OCI-LY3 (cell line): ENCODE data around the gene GRIN3A.

Source experiments
- EZH2phosphoT487 ChIP-seq: fragments of 200-600 bp; shearing (Covaris generic); IDR thresholded peaks from 2 replicates; pipeline ENCODE4 v1.6.1; 2018; ENCODE audit warnings: antibody characterized with exemption, mixed run types, low read depth
- TF ChIP-seq, protein P1 (sequence below): fragments of 200-600, 300-600 bp; sonication (generic); IDR thresholded peaks from 2 replicates; pipeline ENCODE4 v1.5.1; 2014; ENCODE audit warnings: antibody characterized with exemption, low read length, low read depth

GRCh38 chr9:101579711-101580545 lies 158.5 kb downstream of the GRIN3A start:
- TF ChIP-seq, protein P1, sequence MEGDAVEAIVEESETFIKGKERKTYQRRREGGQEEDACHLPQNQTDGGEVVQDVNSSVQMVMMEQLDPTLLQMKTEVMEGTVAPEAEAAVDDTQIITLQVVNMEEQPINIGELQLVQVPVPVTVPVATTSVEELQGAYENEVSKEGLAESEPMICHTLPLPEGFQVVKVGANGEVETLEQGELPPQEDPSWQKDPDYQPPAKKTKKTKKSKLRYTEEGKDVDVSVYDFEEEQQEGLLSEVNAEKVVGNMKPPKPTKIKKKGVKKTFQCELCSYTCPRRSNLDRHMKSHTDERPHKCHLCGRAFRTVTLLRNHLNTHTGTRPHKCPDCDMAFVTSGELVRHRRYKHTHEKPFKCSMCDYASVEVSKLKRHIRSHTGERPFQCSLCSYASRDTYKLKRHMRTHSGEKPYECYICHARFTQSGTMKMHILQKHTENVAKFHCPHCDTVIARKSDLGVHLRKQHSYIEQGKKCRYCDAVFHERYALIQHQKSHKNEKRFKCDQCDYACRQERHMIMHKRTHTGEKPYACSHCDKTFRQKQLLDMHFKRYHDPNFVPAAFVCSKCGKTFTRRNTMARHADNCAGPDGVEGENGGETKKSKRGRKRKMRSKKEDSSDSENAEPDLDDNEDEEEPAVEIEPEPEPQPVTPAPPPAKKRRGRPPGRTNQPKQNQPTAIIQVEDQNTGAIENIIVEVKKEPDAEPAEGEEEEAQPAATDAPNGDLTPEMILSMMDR: no peak
- no peak for TF ChIP-seq EZH2phosphoT487
